Right hindlimb (tissue), 1 donor: ENCODE results near the gene FAM13B.
"Not testable (repeated sequence)": the region's sequence is repeated elsewhere in the genome, so short reads cannot be mapped to it uniquely, and the experiment has no call there.

Experiments used
- DNase-seq: peaks from one replicate; pipeline ENCODE4 v3.0.0-alpha.2; 2018

The FAM13B gene

GRCh38 chr5:137959488-137959887, 73.4 kb downstream of the FAM13B start:
- no peak for DNase-seq

GRCh38 chr5:137957948-137958347, 74.9 kb downstream of the FAM13B start:
- no peak for DNase-seq

- DNase-seq, result peak; percentile 35
These were observed 78.6 kb downstream of the FAM13B start for GRCh38 chr5:137954131-137954879.

- DNase-seq, result no peak
These were observed 87.1 kb downstream of the FAM13B start for GRCh38 chr5:137945825-137946224.

- DNase-seq, result not testable (repeated sequence)
These were observed 88.6 kb downstream of the FAM13B start for GRCh38 chr5:137944280-137944679.

GRCh38 chr5:137939331-137939730, 93.5 kb downstream of the FAM13B start:
- DNase-seq, result no peak

GRCh38 chr5:137938751-137939143, 94.1 kb downstream of the FAM13B start:
- no peak for DNase-seq

GRCh38 chr5:137937994-137938750, 94.7 kb downstream of the FAM13B start:
- no peak for DNase-seq

- no peak for DNase-seq
These were observed 97.2 kb downstream of the FAM13B start for GRCh38 chr5:137935694-137936093.

- DNase-seq, result no peak
These were observed 97.7 kb downstream of the FAM13B start for GRCh38 chr5:137935190-137935589.

- no peak for DNase-seq
These were observed 99.4 kb downstream of the FAM13B start for GRCh38 chr5:137933491-137933911.

GRCh38 chr5:137932800-137933199, 100.1 kb downstream of the FAM13B start:
- no peak for DNase-seq

GRCh38 chr5:137923856-137924255, 109.0 kb downstream of the FAM13B start:
- DNase-seq, result no peak

- DNase-seq, result no peak
These were observed 110.9 kb downstream of the FAM13B start for GRCh38 chr5:137921931-137922330.

- no peak for DNase-seq
These were observed 116.0 kb downstream of the FAM13B start for GRCh38 chr5:137916923-137917322.

GRCh38 chr5:137914758-137915157, 118.1 kb downstream of the FAM13B start:
- DNase-seq, result no peak

- no peak for DNase-seq
These were observed 130.3 kb downstream of the FAM13B start for GRCh38 chr5:137902408-137903133.

- DNase-seq, result no peak
These were observed 131.7 kb downstream of the FAM13B start for GRCh38 chr5:137901011-137901817.

GRCh38 chr5:137899493-137899892, 133.4 kb downstream of the FAM13B start:
- no peak for DNase-seq

GRCh38 chr5:137896560-137896959, 136.3 kb downstream of the FAM13B start:
- no peak for DNase-seq

GRCh38 chr5:137894586-137894985, 138.3 kb downstream of the FAM13B start:
- no peak for DNase-seq

- no peak for DNase-seq
These were observed 141.0 kb downstream of the FAM13B start for GRCh38 chr5:137891849-137892248.

GRCh38 chr5:137890845-137891244, 142.0 kb downstream of the FAM13B start:
- no peak for DNase-seq
